GM12874 (cell line): ENCODE results near the gene P2RY12.

Experiments
- TF ChIP-seq, protein P1 (sequence below): IDR thresholded peaks from 2 replicates; pipeline ENCODE4 v1.5.1; 2011; ENCODE audit warnings: low read depth, mild to moderate bottlenecking, control low read depth, low read length, moderate library complexity; ENCODE audit not compliant: insufficient read depth

Gene P2RY12

DNA sequence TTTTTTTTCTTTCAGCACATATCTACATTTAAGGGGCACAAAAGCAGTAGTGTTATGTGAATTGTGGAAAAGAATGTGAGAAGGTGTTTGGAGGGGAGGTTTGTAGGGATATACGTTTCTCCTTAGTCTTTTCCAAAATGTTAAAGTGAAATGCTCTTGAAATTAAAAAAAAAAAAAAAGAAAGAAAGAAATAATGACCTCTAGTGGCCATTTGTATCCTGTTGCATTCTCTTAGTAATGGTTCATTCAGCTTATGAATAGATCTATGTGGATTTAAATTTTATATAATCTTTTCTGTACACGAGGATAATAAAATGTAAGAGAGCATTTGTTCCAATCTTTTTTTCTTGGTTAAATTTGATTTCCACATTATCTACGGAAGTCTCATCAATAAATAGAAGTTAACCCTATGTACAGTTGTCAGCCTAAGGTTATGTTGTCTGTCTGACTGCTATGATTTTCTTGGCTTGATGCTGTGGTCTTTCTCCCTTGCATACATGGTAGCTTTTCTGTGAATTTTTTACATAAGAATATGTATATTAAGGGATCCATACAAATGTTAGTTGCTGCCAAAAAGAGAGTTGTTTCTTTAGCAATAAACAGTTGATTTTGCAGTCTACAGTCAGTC, 56.9 kb downstream of the P2RY12 start:
- TF ChIP-seq, protein P1, sequence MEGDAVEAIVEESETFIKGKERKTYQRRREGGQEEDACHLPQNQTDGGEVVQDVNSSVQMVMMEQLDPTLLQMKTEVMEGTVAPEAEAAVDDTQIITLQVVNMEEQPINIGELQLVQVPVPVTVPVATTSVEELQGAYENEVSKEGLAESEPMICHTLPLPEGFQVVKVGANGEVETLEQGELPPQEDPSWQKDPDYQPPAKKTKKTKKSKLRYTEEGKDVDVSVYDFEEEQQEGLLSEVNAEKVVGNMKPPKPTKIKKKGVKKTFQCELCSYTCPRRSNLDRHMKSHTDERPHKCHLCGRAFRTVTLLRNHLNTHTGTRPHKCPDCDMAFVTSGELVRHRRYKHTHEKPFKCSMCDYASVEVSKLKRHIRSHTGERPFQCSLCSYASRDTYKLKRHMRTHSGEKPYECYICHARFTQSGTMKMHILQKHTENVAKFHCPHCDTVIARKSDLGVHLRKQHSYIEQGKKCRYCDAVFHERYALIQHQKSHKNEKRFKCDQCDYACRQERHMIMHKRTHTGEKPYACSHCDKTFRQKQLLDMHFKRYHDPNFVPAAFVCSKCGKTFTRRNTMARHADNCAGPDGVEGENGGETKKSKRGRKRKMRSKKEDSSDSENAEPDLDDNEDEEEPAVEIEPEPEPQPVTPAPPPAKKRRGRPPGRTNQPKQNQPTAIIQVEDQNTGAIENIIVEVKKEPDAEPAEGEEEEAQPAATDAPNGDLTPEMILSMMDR = no peak

DNA sequence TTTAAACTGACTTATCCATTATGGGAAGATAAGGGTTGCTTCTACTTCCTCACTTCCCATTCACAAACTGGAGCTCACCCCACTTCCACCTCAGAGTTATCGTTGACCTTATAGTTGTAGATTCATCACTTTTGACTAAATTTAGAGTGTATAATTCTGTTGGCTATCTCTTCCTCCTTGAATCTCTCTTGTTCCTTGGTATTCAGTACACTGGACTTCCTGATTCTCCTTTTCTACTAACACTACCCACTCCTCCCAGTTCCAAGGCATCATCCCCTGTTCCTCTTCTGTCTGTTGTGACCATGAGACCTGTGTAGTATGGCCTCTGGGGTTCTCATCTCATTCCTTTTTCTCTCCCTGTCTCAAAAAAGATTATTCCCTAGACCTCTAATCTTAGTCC, 62.0 kb downstream of the P2RY12 start:
- TF ChIP-seq, protein P1 = no peak

DNA sequence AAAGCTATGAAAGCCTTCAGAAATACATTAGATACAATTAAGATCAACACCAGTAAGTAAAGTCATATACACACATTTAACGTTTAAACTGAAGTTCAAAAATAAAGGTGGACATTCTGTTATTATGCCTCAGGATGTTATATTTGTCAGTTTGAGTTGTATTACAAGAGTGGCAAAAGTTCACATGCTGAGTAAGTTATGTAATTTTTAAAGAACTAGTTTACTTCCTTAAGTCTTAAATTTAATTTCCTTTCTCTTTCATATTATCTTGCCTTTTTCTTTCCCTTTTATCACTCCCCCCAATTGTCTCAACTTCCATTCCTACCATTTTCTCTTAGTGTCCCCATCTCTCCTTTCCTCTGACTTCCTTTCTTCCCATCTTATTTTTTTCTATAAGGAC, 63.0 kb downstream of the P2RY12 start:
- TF ChIP-seq, protein P1 = no peak

DNA sequence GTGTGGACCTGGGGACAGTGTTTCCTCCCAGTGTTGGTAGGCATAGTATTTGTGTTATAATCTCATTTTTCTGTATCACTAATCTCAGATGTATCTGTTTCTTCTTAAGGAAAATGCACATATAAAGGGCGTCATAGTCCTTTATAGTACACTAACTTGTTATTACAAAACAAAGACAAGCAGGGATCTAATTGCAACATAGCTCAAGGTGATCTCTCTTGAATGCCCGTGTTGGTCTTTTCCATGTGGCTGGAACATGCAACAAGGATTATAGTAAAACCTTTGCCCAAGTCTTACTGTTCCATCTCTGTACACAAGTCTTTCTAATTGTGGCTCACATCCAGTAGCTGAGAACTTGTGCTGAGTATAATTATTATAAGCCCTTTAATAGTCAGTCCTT, 64.4 kb downstream of the P2RY12 start:
- TF ChIP-seq, protein P1 = no peak

DNA sequence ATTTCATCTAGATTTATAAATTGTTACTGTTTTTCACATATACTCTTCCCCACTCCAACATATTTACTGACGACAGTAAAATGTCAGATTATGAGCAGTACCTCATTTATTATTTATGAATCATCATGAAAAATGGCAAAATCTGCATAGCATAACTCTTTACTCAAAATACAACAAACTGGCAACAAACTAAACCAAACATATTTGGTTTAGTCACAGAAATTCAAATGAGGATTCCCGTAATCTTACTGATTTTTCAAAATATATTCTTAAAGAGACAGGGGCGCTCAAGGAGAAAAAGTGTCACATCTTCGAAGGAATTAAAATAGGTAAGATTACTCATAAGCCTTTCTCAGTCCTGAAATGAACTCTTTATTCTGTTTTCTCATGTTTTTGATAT, 64.9 kb downstream of the P2RY12 start:
- TF ChIP-seq, protein P1 = no peak

DNA sequence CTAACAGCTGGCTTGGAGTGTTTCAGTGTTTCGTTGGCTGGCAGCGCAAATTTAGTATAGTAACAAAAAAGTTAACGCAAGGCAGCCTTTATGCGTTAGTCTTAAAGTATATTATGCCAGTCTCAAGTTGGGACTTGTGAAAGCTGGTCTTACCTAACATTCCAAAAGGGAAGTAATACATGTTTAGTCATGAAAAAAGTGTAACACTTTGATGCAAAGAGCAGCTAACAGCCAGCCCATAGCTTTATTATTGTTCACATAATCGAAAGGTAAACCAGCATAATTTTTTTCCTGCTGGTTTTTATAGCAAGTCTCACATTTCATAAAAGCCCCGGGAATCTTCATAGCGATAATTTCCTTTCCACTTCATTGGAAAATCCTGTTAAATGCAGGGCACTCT, 65.6 kb downstream of the P2RY12 start:
- TF ChIP-seq, protein P1 = no peak

DNA sequence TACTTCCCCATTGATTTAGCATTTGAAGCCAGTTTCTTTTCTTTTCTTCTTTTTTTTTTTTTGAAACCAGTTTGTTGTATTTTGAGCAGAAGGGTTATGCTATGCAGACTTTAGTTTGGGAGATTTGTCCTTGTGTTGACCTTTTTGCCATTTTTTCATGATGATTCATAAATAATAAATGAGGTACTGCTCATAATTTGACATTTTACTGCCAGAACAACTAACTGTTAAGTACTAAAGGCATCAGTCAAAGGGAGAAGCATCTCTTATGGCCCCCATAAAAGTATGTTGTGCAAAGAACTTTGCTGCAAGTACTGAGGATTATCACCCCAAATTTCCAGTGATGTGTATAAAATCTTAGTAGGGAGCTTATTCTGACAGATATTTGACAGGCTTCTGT, 66.2 kb downstream of the P2RY12 start:
- TF ChIP-seq, protein P1 = no peak
